ENCODE data around the gene ALKAL2. TPM values are rescaled to one million over a fixed set of nuclear protein-coding genes. Genes with fewer than 3 reads are reported as not detected.

The ALKAL2 gene
- total and polyA plus RNA-seq, 2 of the 13 experiments (the other 11 are each of a cell fraction or from before 2014, with no cell fraction given): 0.22 to 1.7 TPM

DNA sequence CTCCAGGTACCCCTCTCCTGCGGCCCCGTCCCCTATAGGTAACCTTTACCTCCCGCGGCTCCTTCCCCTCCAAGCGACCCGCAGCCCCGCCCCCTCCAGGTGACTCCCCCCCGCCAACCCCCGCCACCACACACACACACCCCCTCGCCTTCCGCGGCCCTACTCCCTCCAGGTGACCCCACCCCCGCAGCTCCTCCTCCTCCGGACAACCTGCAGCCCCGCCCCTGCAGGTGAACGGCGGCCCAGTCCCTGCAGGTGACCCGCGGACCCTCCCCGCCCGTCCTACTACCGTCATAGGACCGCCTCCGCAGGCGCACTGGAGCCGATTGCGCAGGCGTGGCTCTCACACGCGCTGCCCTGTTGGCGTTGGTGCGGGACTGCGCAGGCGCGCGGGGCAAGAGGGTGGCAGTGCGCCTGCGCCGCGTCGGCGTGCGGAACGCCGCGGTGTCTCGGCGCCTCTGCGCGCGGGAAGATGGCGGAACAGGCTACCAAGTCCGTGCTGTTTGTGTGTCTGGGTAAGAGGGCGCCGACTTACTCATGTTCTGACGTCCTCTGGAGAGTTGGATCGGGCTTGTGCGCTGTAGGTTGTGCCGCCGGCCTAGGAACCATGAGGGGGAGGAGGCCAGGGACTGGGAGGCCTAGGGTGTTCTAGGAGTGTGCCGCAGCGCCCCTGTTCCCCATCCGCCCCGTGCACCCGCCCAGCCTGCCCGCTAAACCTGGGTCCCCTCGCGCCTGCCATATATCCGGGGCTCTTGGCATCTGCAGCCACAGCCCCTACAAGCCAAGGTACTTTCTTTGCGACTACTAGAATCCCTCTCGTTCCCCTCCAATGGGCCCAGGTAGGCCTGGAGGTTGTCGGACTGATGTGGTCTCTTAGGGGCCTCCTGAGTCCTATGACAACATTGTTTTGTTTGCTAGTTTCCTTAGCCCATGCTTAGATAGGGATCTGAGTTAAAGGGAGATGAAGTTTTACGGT lies 23.1 kb downstream of the ALKAL2 start, which contains the start of gene ACP1 (continued):
- TF ChIP-seq, protein P1, sequence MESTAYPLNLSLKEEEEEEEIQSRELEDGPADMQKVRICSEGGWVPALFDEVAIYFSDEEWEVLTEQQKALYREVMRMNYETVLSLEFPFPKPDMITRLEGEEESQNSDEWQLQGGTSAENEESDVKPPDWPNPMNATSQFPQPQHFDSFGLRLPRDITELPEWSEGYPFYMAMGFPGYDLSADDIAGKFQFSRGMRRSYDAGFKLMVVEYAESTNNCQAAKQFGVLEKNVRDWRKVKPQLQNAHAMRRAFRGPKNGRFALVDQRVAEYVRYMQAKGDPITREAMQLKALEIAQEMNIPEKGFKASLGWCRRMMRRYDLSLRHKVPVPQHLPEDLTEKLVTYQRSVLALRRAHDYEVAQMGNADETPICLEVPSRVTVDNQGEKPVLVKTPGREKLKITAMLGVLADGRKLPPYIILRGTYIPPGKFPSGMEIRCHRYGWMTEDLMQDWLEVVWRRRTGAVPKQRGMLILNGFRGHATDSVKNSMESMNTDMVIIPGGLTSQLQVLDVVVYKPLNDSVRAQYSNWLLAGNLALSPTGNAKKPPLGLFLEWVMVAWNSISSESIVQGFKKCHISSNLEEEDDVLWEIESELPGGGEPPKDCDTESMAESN (CRISPR knock-in tag; conservative IDR thresholded peaks at IDR 0.05): peak; percentile 68; the same call in 1 of the 2 replicates
- TF ChIP-seq, protein P2, sequence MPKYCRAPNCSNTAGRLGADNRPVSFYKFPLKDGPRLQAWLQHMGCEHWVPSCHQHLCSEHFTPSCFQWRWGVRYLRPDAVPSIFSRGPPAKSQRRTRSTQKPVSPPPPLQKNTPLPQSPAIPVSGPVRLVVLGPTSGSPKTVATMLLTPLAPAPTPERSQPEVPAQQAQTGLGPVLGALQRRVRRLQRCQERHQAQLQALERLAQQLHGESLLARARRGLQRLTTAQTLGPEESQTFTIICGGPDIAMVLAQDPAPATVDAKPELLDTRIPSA (CRISPR knock-in tag; IDR thresholded peaks at IDR 0.05; ENCODE audit: borderline replicate concordance): peak; percentile 47; the same call in 1 of the 2 replicates
- TF ChIP-seq, protein P3, sequence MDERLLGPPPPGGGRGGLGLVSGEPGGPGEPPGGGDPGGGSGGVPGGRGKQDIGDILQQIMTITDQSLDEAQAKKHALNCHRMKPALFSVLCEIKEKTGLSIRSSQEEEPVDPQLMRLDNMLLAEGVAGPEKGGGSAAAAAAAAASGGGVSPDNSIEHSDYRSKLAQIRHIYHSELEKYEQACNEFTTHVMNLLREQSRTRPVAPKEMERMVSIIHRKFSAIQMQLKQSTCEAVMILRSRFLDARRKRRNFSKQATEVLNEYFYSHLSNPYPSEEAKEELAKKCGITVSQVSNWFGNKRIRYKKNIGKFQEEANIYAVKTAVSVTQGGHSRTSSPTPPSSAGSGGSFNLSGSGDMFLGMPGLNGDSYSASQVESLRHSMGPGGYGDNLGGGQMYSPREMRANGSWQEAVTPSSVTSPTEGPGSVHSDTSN (CRISPR knock-in tag; IDR thresholded peaks at IDR 0.05): no peak
- TF ChIP-seq ZNF430 (CRISPR knock-in tag; IDR thresholded peaks at IDR 0.05): 0 out of 2 replicates have a peak, but pooled peaks have one; percentile 62
- TF ChIP-seq RAD51 (IDR thresholded peaks at IDR 0.05; ENCODE audit: borderline replicate concordance): no peak
- TF ChIP-seq, protein P4, sequence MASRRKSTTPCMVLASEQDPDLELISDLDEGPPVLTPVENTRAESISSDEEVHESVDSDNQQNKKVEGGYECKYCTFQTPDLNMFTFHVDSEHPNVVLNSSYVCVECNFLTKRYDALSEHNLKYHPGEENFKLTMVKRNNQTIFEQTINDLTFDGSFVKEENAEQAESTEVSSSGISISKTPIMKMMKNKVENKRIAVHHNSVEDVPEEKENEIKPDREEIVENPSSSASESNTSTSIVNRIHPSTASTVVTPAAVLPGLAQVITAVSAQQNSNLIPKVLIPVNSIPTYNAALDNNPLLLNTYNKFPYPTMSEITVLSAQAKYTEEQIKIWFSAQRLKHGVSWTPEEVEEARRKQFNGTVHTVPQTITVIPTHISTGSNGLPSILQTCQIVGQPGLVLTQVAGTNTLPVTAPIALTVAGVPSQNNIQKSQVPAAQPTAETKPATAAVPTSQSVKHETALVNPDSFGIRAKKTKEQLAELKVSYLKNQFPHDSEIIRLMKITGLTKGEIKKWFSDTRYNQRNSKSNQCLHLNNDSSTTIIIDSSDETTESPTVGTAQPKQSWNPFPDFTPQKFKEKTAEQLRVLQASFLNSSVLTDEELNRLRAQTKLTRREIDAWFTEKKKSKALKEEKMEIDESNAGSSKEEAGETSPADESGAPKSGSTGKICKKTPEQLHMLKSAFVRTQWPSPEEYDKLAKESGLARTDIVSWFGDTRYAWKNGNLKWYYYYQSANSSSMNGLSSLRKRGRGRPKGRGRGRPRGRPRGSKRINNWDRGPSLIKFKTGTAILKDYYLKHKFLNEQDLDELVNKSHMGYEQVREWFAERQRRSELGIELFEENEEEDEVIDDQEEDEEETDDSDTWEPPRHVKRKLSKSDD (CRISPR knock-in tag; IDR thresholded peaks at IDR 0.05; ENCODE audit: low read depth): peak; percentile 84; the same call in 1 of the 2 replicates
- TF ChIP-seq ZBTB3 (CRISPR knock-in tag; IDR thresholded peaks at IDR 0.05; ENCODE audit: borderline replicate concordance, low read depth): no peak; the same call in 1 of the 2 replicates
- peak; percentile 68 for TF ChIP-seq PITX1 (CRISPR knock-in tag; IDR thresholded peaks at IDR 0.05)
- TF ChIP-seq SP5 (CRISPR knock-in tag; IDR thresholded peaks at IDR 0.05; ENCODE audit: borderline replicate concordance, low read depth): peak; percentile 84
- no peak for TF ChIP-seq EZH2 (conservative IDR thresholded peaks at IDR 0.05; ENCODE audit: low read depth, low read length)
- no peak for TF ChIP-seq ZNF382 (CRISPR knock-in tag; IDR thresholded peaks at IDR 0.05; ENCODE audit: borderline replicate concordance)
- no peak for TF ChIP-seq SMC3 (IDR thresholded peaks at IDR 0.05; ENCODE audit: low read length)
- TF ChIP-seq ATM (IDR thresholded peaks at IDR 0.05; ENCODE audit: borderline replicate concordance): no peak
- TF ChIP-seq, protein P5, sequence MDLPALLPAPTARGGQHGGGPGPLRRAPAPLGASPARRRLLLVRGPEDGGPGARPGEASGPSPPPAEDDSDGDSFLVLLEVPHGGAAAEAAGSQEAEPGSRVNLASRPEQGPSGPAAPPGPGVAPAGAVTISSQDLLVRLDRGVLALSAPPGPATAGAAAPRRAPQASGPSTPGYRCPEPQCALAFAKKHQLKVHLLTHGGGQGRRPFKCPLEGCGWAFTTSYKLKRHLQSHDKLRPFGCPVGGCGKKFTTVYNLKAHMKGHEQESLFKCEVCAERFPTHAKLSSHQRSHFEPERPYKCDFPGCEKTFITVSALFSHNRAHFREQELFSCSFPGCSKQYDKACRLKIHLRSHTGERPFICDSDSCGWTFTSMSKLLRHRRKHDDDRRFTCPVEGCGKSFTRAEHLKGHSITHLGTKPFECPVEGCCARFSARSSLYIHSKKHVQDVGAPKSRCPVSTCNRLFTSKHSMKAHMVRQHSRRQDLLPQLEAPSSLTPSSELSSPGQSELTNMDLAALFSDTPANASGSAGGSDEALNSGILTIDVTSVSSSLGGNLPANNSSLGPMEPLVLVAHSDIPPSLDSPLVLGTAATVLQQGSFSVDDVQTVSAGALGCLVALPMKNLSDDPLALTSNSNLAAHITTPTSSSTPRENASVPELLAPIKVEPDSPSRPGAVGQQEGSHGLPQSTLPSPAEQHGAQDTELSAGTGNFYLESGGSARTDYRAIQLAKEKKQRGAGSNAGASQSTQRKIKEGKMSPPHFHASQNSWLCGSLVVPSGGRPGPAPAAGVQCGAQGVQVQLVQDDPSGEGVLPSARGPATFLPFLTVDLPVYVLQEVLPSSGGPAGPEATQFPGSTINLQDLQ (CRISPR knock-in tag; IDR thresholded peaks at IDR 0.05): peak; percentile 68; the same call in 1 of the 2 replicates
- TF ChIP-seq HOXA7 (CRISPR knock-in tag; IDR thresholded peaks at IDR 0.05): no peak
- TF ChIP-seq RXRA (CRISPR knock-in tag; IDR thresholded peaks at IDR 0.05): peak; percentile 53; the same call in 1 of the 2 replicates
- no peak for TF ChIP-seq FOXK1 (CRISPR knock-in tag; IDR thresholded peaks at IDR 0.05; ENCODE audit: borderline replicate concordance, low read depth)
- no peak; the same call in 1 of the 2 replicates for TF ChIP-seq ZKSCAN8 (CRISPR knock-in tag; IDR thresholded peaks at IDR 0.05; ENCODE audit: borderline replicate concordance)
- no peak for TF ChIP-seq ZNF251 (CRISPR knock-in tag; IDR thresholded peaks at IDR 0.05)

All from HepG2 (cell line).